Measurements from ENCODE around the gene KLHDC7A.

- TF ChIP-seq POLR2AphosphoS5 (IDR thresholded peaks at IDR 0.05; ENCODE audit: low read depth, low read length) (no peak), TAF1 (IDR thresholded peaks at IDR 0.05; ENCODE audit: borderline replicate concordance, low read depth, low read length) (no peak)
These were observed 13.6 kb downstream of the KLHDC7A start for GRCh38 chr1:18494304-18494703.
